ENCODE results near the gene OR51G2. TPM values are rescaled to one million over a fixed set of nuclear protein-coding genes. Genes with fewer than 3 reads are reported as not detected.

Gene OR51G2
- total RNA-seq, 2 experiments from 2014 or later: not detected

DNA sequence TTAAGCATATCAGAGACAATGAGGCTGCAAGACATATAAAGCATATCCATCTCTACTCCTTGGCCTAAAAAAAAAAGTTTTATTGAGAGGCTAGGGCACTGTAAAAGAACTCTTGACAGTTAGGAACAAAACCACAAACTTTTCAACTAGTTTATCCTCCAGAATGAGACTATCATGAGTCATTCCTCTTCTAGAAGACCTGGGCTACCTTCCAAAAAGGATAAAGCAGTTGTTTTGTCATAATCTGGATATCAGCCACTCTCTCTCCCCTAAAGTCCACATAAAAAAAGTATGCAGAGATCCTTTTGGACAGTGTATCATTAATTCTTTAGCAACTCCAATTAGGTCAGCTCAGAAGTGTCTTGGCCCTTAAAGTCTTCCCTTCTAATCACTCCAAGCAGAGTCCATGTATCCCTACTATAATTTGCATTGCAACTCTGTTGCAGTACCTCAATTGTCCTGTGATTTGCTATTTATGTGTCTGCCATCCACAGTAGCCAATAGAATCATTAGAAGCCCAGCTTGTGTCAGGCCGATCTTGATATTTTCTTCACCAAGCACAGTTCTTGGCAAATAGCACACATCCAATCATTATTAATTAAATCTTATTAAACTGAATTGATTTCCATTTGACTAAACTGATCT, 27.0 kb downstream of the OR51G2 start:
- no peak overlapping the region for H3K27ac Mint-ChIP-seq
- DNase-seq: no peak
- H3K4me3 Mint-ChIP-seq: no peak overlapping the region
- POLR2A ChIA-PET: no interaction called here
- no peaks in the 10 kb centered on the region for H3K9me3 Mint-ChIP-seq
- H3K36me3 Mint-ChIP-seq: no peaks in the 10 kb centered on the region
- H3K4me1 Mint-ChIP-seq (ENCODE audit: low read depth): no peaks in the 10 kb centered on the region
- CTCF ChIA-PET: no interaction called here
- H3K27me3 Mint-ChIP-seq: peaks cover 1% of the 10 kb centered on the region
- intact Hi-C loops (cut with micrococcal nuclease): no loop called here

DNA sequence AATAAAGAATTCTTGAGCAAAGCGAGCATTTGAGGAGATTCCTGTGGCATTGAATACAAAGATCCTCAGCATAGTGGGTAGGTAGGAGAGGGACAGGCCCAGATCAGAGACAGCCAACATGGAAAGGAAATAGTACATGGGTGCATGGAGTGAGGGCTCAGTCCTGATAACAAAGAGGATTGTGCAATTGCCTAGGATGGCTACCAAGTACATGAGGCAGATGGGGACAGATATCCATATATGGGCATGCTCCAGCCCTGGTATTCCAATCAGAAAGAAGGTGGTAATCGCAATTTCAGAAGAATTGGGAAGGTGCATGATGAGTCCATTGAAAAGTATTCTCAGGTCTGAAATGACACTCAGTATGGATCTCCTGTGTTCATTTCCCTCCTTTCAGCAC, 28.9 kb downstream of the OR51G2 start:
- H3K4me1 Mint-ChIP-seq (ENCODE audit: low read depth): no peaks in the 10 kb centered on the region
- H3K9me3 Mint-ChIP-seq: no peaks in the 10 kb centered on the region
- no peaks in the 10 kb centered on the region for H3K27me3 Mint-ChIP-seq
- ChIA-PET POLR2A (no interaction called here), CTCF (no interaction called here)
- no peaks in the 10 kb centered on the region for H3K36me3 Mint-ChIP-seq
- intact Hi-C loops (cut with micrococcal nuclease): no loop called here
- H3K4me3 Mint-ChIP-seq: no peak overlapping the region
- H3K27ac Mint-ChIP-seq: no peak overlapping the region
- no peak for DNase-seq

DNA sequence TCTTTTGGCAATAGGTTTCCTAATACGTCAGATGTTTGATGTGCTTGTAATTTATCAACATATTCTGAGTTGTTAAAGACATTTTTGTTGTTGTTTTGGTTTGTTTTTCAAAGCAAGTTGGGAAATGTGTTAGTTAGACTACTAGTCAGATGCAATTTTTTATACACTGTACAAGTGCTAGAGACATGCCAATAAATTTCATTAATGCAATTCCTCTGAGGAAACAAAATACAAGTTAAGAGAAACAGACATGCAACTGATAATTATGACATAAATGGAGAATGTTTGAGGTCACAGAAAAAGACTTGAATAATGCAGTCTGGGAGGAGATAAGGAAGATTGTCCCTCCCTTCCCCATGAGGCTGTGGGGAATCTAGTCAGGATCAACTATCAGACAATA, 31.6 kb downstream of the OR51G2 start:
- Mint-ChIP-seq H3K36me3 (no peaks in the 10 kb centered on the region), H3K4me1 (ENCODE audit: low read depth) (no peaks in the 10 kb centered on the region), H3K27ac (no peak overlapping the region), H3K4me3 (no peak overlapping the region), H3K27me3 (no peaks in the 10 kb centered on the region), H3K9me3 (no peaks in the 10 kb centered on the region)
- CTCF ChIA-PET: no interaction called here
- intact Hi-C loops (cut with micrococcal nuclease): no loop called here
- POLR2A ChIA-PET: no interaction called here
- DNase-seq: no peak

- no peak for DNase-seq
- CTCF ChIA-PET: no interaction called here
- intact Hi-C loops (cut with micrococcal nuclease): no loop called here
- no peak overlapping the region for H3K4me3 Mint-ChIP-seq
- POLR2A ChIA-PET: no interaction called here
- no peak overlapping the region for H3K27ac Mint-ChIP-seq
- H3K27me3 Mint-ChIP-seq: no peaks in the 10 kb centered on the region
- H3K36me3 Mint-ChIP-seq: no peaks in the 10 kb centered on the region
- H3K4me1 Mint-ChIP-seq (ENCODE audit: low read depth): no peaks in the 10 kb centered on the region
- H3K9me3 Mint-ChIP-seq: no peaks in the 10 kb centered on the region
Observed at GRCh38 chr11:4886186-4886585, 33.0 kb downstream of the OR51G2 start.

DNA sequence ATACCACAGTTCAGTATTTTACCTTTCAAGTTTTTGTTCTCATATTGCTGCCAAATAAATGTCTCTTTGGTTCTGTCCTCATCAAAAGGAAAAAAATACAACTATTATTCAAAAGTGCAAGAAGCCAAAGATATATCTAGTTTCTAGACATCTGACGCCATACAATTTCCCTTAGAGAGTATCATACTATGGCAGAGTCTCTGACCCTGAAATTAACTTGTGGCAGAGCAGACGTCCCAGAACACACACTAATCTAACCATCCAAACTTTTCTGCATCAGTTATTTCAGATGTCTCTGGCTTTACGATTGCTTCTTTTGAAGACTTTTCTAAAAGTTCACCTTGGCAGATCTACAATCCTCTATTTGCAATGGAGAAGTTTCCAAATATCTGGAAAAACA, 34.8 kb downstream of the OR51G2 start:
- Mint-ChIP-seq H3K36me3 (no peaks in the 10 kb centered on the region), H3K4me3 (no peak overlapping the region), H3K4me1 (ENCODE audit: low read depth) (no peaks in the 10 kb centered on the region), H3K27ac (no peak overlapping the region), H3K9me3 (no peaks in the 10 kb centered on the region), H3K27me3 (no peaks in the 10 kb centered on the region)
- no peak for DNase-seq
- ChIA-PET CTCF (no interaction called here), POLR2A (no interaction called here)
- intact Hi-C loops (cut with micrococcal nuclease): no loop called here

DNA sequence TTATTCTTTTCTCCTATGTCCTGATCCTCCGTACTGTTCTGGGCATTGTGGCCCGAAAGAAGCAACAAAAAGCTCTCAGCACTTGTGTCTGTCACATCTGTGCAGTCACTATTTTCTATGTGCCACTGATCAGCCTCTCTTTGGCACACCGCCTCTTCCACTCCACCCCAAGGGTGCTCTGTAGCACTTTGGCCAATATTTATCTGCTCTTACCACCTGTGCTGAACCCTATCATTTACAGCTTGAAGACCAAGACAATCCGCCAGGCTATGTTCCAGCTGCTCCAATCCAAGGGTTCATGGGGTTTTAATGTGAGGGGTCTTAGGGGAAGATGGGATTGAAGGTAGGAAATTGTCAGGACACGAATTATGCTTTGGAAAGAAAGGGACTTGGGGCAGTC, 36.6 kb downstream of the OR51G2 start:
- Mint-ChIP-seq H3K27me3 (no peaks in the 10 kb centered on the region), H3K4me1 (ENCODE audit: low read depth) (no peaks in the 10 kb centered on the region), H3K36me3 (no peaks in the 10 kb centered on the region), H3K27ac (no peak overlapping the region), H3K4me3 (no peak overlapping the region), H3K9me3 (no peaks in the 10 kb centered on the region)
- ChIA-PET CTCF (no interaction called here), POLR2A (interaction anchor here (0.6 kb wide), 1 partner anchor 226 kb away, joined by 3 read pairs; no protein-coding TSS in a partner anchor)
- no peak for DNase-seq
- intact Hi-C loops (cut with micrococcal nuclease): no loop called here

- H3K4me1 Mint-ChIP-seq (ENCODE audit: low read depth): no peaks in the 10 kb centered on the region
- POLR2A ChIA-PET: interaction anchor here (0.6 kb wide), 1 partner anchor 227 kb away, joined by 3 read pairs; no protein-coding TSS in a partner anchor
- CTCF ChIA-PET: no interaction called here
- no peaks in the 10 kb centered on the region for H3K36me3 Mint-ChIP-seq
- no peaks in the 10 kb centered on the region for H3K27me3 Mint-ChIP-seq
- no peak within 1 kb of the TSS for H3K27ac Mint-ChIP-seq
- no peak for DNase-seq
- intact Hi-C loops (cut with micrococcal nuclease): no loop called here
- H3K9me3 Mint-ChIP-seq: no peaks in the 10 kb centered on the region
- H3K4me3 Mint-ChIP-seq: no peak within 1 kb of the TSS
Observed at GRCh38 chr11:4881860-4882500, 37.2 kb downstream of the OR51G2 start, which contains the start of gene OR51T1. Gene OR51T1, plus strand, starts transcription at chr11:4881900. Its CDS starts 0 bp downstream, at chr11:4881900.

DNA sequence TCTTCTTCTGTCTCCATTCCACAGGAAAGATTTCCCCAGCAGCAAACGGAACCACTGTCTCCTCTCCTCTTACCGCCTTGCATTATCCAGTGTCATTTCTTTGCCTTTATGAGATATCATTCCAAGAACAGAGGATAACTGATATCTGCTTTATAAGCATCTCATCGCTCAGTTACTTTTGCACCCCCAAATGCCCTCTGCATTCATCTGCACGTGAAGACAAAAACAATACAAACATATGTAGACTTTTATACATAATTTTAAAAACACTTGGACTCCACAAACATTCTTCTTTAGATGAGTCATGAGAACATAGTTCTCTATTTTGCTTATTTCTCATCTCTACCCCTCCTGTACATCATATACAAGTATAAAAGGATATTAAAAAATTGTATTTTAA, 38.0 kb downstream of the OR51G2 start:
- intact Hi-C loops (cut with micrococcal nuclease): no loop called here
- no peaks in the 10 kb centered on the region for H3K27me3 Mint-ChIP-seq
- CTCF ChIA-PET: no interaction called here
- no peaks in the 10 kb centered on the region for H3K9me3 Mint-ChIP-seq
- H3K4me3 Mint-ChIP-seq: no peak overlapping the region
- no peaks in the 10 kb centered on the region for H3K36me3 Mint-ChIP-seq
- H3K4me1 Mint-ChIP-seq (ENCODE audit: low read depth): no peaks in the 10 kb centered on the region
- DNase-seq: no peak
- POLR2A ChIA-PET: no interaction called here
- no peak overlapping the region for H3K27ac Mint-ChIP-seq

- Mint-ChIP-seq H3K27me3 (no peaks in the 10 kb centered on the region), H3K4me1 (ENCODE audit: low read depth) (no peaks in the 10 kb centered on the region), H3K9me3 (no peaks in the 10 kb centered on the region), H3K27ac (no peak overlapping the region), H3K4me3 (no peak overlapping the region), H3K36me3 (no peaks in the 10 kb centered on the region)
- no peak for DNase-seq
- intact Hi-C loops (cut with micrococcal nuclease): no loop called here
- ChIA-PET POLR2A (interaction anchor here (0.8 kb wide), 1 partner anchor 441 kb away, joined by 3 read pairs; no protein-coding TSS in a partner anchor), CTCF (no interaction called here)
Observed at GRCh38 chr11:4865855-4866254, 53.3 kb downstream of the OR51G2 start.

- no peaks in the 10 kb centered on the region for H3K4me1 Mint-ChIP-seq (ENCODE audit: low read depth)
- intact Hi-C loops (cut with micrococcal nuclease): no loop called here
- no peak overlapping the region for H3K27ac Mint-ChIP-seq
- H3K4me3 Mint-ChIP-seq: no peak overlapping the region
- CTCF ChIA-PET: no interaction called here
- POLR2A ChIA-PET: no interaction called here
- no peaks in the 10 kb centered on the region for H3K9me3 Mint-ChIP-seq
- no peaks in the 10 kb centered on the region for H3K36me3 Mint-ChIP-seq
- no peak for DNase-seq
- no peaks in the 10 kb centered on the region for H3K27me3 Mint-ChIP-seq
Observed at GRCh38 chr11:4863876-4864275, 55.3 kb downstream of the OR51G2 start.

Other genes with a start within 250 kb of the OR51G2 start
- gene OR51E2, start 221.5 kb downstream of the OR51G2 start, total RNA-seq: not detected
- gene MMP26, start 214.6 kb downstream of the OR51G2 start, total RNA-seq: not detected
- gene OR51F1, start 149.4 kb downstream of the OR51G2 start, total RNA-seq: not detected
- not detected for gene OR52R1, start 115.0 kb downstream of the OR51G2 start, total RNA-seq
- not detected for gene OR51F2, start 98.0 kb downstream of the OR51G2 start, total RNA-seq
- gene OR51S1, start 70.1 kb downstream of the OR51G2 start, total RNA-seq: not detected
- not detected for gene OR51T1, start 37.5 kb downstream of the OR51G2 start, total RNA-seq
- gene OR51A7, start 15.6 kb downstream of the OR51G2 start, total RNA-seq: not detected
- not detected for gene OR51G1, start 5.0 kb upstream of the OR51G2 start, total RNA-seq
- not detected for gene OR51A4, start 28.3 kb upstream of the OR51G2 start, total RNA-seq
- not detected for gene OR51A2, start 36.4 kb upstream of the OR51G2 start, total RNA-seq
- not detected for gene OR51L1, start 75.5 kb upstream of the OR51G2 start, total RNA-seq
- gene OR52J3, start 127.2 kb upstream of the OR51G2 start, total RNA-seq: not detected
- not detected for gene OR52E2, start 140.3 kb upstream of the OR51G2 start, total RNA-seq
- gene OR52E1, start 150.2 kb upstream of the OR51G2 start, total RNA-seq: not detected
- gene OR52A5, start 219.0 kb upstream of the OR51G2 start, total RNA-seq: not detected
- not detected for gene OR52A1, start 235.4 kb upstream of the OR51G2 start, total RNA-seq